Endothelial cell of umbilical vein (primary cell): Measurements from ENCODE around the gene GRM4.

Experiments
- CTCF ChIP-seq, 2 donors: IDR thresholded peaks; 1 replicate in 1 of 2; 2 replicates in 1 of 2; pipeline ENCODE4 v1.5.1; 2011; ENCODE audit warnings: low read length in 2 of 2, mild to moderate bottlenecking in 2 of 2, moderate library complexity in 2 of 2, control low read depth in 1 of 2, inconsistent platforms in 1 of 2, low read depth in 1 of 2; ENCODE audit not compliant: insufficient read depth in 1 of 2; ENCODE audit errors: extremely low read depth in 1 of 2
- EZH2 ChIP-seq: IDR thresholded peaks from 2 replicates; pipeline ENCODE4 v1.6.1; 2012; ENCODE audit warnings: borderline replicate concordance, low read depth, mild to moderate bottlenecking, moderate library complexity, low read length, inconsistent platforms; ENCODE audit not compliant: severe bottlenecking
- GATA2 ChIP-seq: IDR thresholded peaks from 2 replicates; pipeline ENCODE4 v1.7.0; 2011; ENCODE audit warnings: low read depth, mild to moderate bottlenecking, moderate library complexity, mixed read lengths, low read length; ENCODE audit not compliant: insufficient read length, insufficient read depth
- POLR2A ChIP-seq: IDR thresholded peaks from 2 replicates; pipeline ENCODE4 v1.6.1; 2012; ENCODE audit warnings: low read depth, mild to moderate bottlenecking, control low read depth, low read length
- POLR2AphosphoS5 ChIP-seq: IDR thresholded peaks from 2 replicates; pipeline ENCODE4 v1.6.1; 2012; ENCODE audit warnings: low read depth, mild to moderate bottlenecking, control low read depth, low read length, moderate library complexity; ENCODE audit not compliant: insufficient read depth

DNA sequence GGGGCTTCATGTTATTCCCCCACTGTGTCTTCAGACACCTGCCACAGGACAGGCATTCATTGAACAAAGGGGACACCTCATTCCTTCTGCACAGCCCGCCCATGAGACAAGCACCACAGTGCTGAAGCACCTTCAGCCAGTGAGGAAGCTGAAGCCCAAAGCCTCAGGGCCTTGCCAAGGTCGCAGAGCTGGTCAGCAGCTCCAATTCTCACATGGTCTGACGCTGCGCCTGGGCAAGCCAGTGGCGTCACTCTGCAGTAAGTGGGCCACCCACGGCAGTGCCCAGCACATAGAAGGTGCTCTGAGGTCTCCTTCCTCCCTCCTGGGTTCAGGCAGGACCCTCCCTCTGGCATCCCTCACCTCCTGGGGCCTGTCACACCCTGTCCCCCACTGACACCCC, 43.2 kb downstream of the GRM4 start:
- TF ChIP-seq CTCF (IDR thresholded peaks at IDR 0.05; ENCODE audit: extremely low read depth in 1 of 2, insufficient read depth in 1 of 2, low read depth in 1 of 2, low read length in 2 of 2): no peak
- TF ChIP-seq EZH2: no peak
- TF ChIP-seq POLR2A: no peak
- TF ChIP-seq GATA2: no peak
- no peak for TF ChIP-seq POLR2AphosphoS5
